Measurements from ENCODE around the gene RAB30. TPM values are rescaled to one million over a fixed set of nuclear protein-coding genes. Genes with fewer than 3 reads are reported as not detected.

RAB30 gene
- total RNA-seq, 2 experiments from 2014 or later: 11.9 to 14.3 TPM

DNA sequence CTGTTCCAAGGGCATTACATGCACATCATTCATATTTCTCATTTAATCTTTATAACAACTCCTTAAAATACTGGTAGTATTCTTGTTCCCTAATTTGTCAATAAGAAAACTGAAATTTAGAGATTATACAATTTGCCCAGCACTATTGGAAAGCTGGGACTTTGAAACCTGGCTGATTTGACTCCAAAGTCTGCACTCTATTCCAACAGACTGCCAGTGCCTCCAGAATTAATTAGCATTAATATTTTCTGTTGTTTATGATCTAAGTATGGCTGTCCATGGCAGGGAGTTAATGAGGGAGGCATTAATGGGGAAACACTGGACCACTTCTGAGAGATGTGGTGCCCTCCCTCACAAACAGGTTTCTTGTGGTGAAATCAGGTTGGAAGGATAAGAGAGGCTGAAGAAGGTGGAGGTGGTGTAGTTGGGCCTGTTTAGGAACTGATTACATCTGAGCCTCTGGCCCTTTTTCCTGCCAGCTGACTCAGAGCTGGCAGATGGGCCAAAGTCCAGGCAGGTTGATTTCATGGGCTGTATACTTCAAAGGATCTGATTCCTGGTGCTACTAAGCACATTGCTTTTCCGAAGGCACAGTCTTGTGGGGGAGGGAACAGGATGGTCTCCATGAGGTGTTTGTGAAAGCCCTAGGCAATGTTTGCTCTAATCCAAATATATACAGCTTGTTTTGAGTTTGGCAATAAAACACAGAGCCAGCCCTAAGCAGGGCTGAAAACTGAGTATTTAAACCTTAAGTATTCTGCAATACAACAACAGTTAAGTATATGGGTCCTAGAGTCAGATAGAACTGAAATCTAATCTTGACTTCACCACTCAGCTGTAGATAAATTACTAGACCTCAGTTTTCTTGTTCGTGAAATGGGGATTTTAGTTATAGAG is 21.0 kb upstream of the RAB30 start:
- no peaks in the 10 kb centered on the region for H3K9me3 Mint-ChIP-seq
- DNase-seq (no peak), ATAC-seq (ENCODE audit: low read depth) (no peak)
- POLR2A ChIA-PET: no interaction called here
- peaks cover 1% of the 10 kb centered on the region for H3K36me3 Mint-ChIP-seq
- no peak overlapping the region for H3K4me3 Mint-ChIP-seq
- H3K27ac Mint-ChIP-seq: no peak overlapping the region
- no peaks in the 10 kb centered on the region for H3K27me3 Mint-ChIP-seq
- peaks cover 2% of the 10 kb centered on the region for H3K4me1 Mint-ChIP-seq

DNA sequence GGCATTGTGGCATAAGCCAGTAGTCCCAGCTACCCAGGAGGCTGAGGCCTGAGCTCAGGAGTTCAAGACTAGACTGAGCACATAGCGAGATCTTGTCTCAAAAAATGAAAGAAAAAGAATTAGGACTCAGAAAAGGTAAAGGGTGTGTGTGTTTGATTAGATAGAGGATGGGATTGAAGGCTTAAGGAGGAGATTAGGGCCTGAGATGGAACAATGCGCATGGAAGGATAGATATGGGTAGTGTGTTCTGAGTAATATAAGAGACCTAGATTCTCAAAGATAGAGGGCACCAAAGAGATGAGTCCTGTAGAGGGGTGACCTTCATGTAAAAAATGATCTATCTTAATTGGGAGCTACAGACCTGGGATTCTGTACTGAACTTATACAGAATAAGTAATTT is 17.3 kb upstream of the RAB30 start:
- Mint-ChIP-seq H3K4me1 (peaks cover 2% of the 10 kb centered on the region), H3K4me3 (no peak overlapping the region), H3K27ac (no peak overlapping the region), H3K36me3 (no peaks in the 10 kb centered on the region), H3K27me3 (no peaks in the 10 kb centered on the region), H3K9me3 (no peaks in the 10 kb centered on the region)
- no peak for DNase-seq
- POLR2A ChIA-PET: no interaction called here
- ATAC-seq (ENCODE audit: low read depth): no peak

DNA sequence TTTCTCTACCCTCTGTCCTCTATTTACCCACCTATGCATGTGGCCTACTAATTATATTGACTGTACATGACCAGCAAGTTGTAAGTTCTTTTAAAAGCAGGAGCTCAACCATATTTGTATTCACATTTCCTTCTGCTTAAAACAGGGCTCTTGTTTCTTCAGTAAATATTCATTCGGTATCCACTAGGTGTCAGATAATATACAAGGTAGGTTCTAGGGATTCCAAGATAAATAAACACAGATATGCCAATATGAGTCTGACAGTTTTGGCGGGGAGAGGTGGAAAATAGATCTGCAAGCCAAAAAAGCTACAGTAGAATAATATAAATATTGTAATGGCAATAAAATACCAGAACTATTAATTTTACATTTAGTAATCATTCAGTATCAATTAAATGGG is 15.3 kb upstream of the RAB30 start:
- peaks cover 2% of the 10 kb centered on the region for H3K36me3 Mint-ChIP-seq
- no peaks in the 10 kb centered on the region for H3K9me3 Mint-ChIP-seq
- H3K27ac Mint-ChIP-seq: no peak overlapping the region
- peaks cover 2% of the 10 kb centered on the region for H3K4me1 Mint-ChIP-seq
- ATAC-seq (ENCODE audit: low read depth) (no peak), DNase-seq (no peak)
- H3K27me3 Mint-ChIP-seq: no peaks in the 10 kb centered on the region
- H3K4me3 Mint-ChIP-seq: no peak overlapping the region
- POLR2A ChIA-PET: interaction anchor here (1.5 to 2.0 kb wide), 2 partner anchors 11 to 69 kb away, joined by 3 to 5 read pairs; no protein-coding TSS in a partner anchor

DNA sequence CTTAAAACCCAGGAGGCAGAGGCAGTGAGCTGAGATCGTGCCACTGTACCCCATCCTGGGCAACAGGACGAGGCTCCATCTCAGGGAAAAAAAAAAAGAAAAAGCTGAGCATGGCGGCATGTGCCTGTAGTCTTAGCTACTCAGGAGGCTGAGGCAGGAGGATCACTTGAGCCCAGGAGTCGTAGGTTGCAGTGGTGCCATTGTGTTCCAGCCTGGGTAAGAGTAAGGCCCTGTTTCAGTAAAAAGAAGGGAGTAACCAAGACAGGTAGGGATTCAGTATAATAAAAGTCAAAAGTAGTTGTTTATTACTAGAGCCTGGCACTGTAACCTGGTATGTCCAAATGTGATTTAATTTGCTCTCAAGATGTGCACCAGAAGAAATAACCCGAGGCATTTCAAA is 8.1 kb upstream of the RAB30 start:
- no peak overlapping the region for H3K4me3 Mint-ChIP-seq
- ATAC-seq (ENCODE audit: low read depth) (no peak), DNase-seq (no peak)
- H3K9me3 Mint-ChIP-seq: no peaks in the 10 kb centered on the region
- H3K36me3 Mint-ChIP-seq: peaks cover 12% of the 10 kb centered on the region
- POLR2A ChIA-PET: interaction anchor here (1.0 to 1.5 kb wide), 2 partner anchors 17 to 77 kb away, joined by 3 to 4 read pairs; partner anchors contain the start of gene PCF11
- no peaks in the 10 kb centered on the region for H3K27me3 Mint-ChIP-seq
- H3K27ac Mint-ChIP-seq: no peak overlapping the region
- H3K4me1 Mint-ChIP-seq: peaks cover 4% of the 10 kb centered on the region

DNA sequence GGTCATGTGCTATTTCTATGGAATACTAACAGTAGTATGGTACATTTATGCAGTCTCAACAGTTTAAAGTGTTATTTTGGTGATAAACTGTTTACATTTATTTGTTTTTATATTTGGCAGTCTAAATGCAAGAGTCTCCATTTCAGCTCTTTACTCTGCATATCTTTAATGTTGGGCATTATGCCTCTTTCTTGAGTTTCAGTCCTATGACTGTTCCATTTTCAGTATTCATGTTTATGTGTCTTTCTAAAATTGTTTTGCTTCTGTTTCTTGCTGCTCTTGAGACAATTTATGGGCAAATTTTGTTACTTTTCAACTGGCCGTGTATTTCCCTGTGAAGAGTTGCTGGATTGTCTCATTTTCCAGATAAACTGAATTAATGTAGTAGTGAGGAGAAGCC is 6.6 kb upstream of the RAB30 start:
- Mint-ChIP-seq H3K4me3 (no peak overlapping the region), H3K27ac (no peak overlapping the region)
- POLR2A ChIA-PET: interaction anchor here (0.5 to 1.5 kb wide), 2 partner anchors 15 kb away, joined by 3 to 5 read pairs; no protein-coding TSS in a partner anchor

DNA sequence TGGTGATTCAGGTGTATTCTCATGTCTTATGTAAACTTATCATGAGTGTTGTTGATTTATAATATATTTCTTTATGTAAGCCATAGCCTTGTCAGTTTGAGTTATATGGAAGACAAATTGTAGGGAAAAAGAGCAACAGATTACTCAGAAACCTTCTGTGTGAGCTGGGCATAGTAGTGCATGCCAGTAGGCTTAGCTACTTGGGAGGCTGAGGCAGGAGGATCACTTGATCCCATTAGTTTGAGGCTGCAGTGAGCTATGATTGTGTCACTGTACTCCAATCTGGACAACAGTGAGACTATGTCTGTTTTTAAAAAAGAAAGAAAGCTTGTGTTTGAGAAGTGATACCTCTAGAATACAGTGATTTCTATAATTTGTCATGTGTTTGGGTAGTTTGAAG is 2.2 kb upstream of the RAB30 start:
- no peak for ATAC-seq (ENCODE audit: low read depth)
- POLR2A ChIA-PET: interaction anchor here (0.9 to 6.4 kb wide), 4 partner anchors 11 to 173 kb away, joined by 4 to 56 read pairs (median 5); partner anchors contain the start of genes PCF11 and PRCP
- no peak for DNase-seq
- no peak overlapping the region for H3K4me3 Mint-ChIP-seq
- H3K36me3 Mint-ChIP-seq: peaks cover 24% of the 10 kb centered on the region
- H3K27me3 Mint-ChIP-seq: no peaks in the 10 kb centered on the region
- H3K9me3 Mint-ChIP-seq: no peaks in the 10 kb centered on the region
- H3K27ac Mint-ChIP-seq: no peak overlapping the region
- H3K4me1 Mint-ChIP-seq: peaks cover 29% of the 10 kb centered on the region

More for the DNA sequence above, 6.6 kb upstream of the RAB30 start:
- Mint-ChIP-seq H3K4me1 (peaks cover 11% of the 10 kb centered on the region), H3K27me3 (no peaks in the 10 kb centered on the region), H3K36me3 (peaks cover 23% of the 10 kb centered on the region), H3K9me3 (no peaks in the 10 kb centered on the region)
- DNase-seq (no peak), ATAC-seq (ENCODE audit: low read depth) (no peak)

DNA sequence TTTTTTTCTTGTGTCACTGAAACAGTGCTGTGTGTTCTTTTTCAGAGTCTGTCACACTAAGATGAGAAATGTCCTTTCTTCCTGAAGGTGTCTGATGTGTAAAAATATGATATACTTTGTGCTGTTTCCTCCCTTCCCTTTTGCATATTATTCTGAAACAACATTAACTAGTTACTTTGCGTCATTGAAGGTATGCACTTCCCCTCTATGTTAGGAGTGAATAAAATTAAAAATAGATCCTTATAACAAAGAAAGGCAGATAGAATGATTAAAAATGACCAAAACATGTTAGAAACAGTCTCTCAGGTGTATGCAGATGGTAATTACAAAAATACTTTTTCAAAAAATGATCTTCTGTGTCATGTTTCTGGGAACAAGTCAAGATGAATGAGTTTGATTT is 1.6 kb upstream of the RAB30 start:
- POLR2A ChIA-PET: interaction anchor here (0.5 to 6.4 kb wide), 5 partner anchors 10 to 172 kb away, joined by 3 to 56 read pairs (median 4); partner anchors contain the start of genes PCF11 and PRCP
- no peak for DNase-seq
- H3K27me3 Mint-ChIP-seq: no peaks in the 10 kb centered on the region
- H3K9me3 Mint-ChIP-seq: no peaks in the 10 kb centered on the region
- H3K27ac Mint-ChIP-seq: no peak overlapping the region
- ATAC-seq (ENCODE audit: low read depth): no peak
- peaks cover 35% of the 10 kb centered on the region for H3K4me1 Mint-ChIP-seq
- H3K4me3 Mint-ChIP-seq: no peak overlapping the region
- H3K36me3 Mint-ChIP-seq: peaks cover 25% of the 10 kb centered on the region

DNA sequence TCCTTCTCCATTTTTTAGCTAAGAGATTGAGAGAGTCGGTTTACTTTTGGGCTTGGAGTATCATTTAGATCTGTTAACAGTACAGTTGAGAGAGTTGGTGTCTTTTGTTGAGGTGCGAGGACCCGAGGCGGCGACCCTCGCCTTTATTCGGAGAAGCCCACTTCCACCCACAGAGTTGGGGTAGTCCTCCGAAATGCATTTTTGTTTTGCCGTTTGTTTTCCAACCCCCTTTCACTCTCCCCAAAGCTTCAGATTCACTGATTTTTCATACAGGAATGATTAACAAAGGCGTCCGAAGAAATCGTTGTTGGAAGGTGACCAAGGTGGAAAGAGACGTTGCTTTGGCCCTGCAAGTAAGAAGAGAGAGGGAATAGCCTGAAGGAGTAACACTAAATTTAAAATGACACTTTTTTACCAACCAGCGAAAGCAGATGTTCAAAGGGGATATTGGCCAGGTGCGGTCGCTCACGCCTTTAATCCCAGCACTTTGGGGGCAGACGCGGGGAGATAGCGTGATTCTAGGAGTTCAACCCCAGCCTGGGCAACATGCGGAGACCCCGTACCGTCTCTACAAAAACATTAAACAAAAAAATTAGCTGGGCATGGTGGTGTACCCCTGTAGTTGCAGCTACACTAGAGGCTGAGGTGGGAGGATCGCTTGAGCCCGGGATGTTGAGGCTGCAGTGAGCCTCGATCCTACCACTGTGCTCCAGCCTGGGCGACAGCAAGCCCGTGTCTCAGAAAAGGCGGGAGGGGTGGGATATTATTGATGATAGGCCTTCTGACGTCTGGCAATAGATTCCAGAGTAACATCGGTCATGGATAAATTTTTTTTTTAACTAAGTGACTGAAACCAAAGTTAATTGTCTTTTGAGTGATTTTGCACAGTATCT is 899 bp upstream of the RAB30 start:
- DNase-seq: no peak
- Mint-ChIP-seq H3K4me3 (no peak overlapping the region), H3K4me1 (peaks cover 36% of the 10 kb centered on the region), H3K9me3 (no peaks in the 10 kb centered on the region), H3K27ac (no peak overlapping the region), H3K27me3 (no peaks in the 10 kb centered on the region), H3K36me3 (peaks cover 26% of the 10 kb centered on the region)
- POLR2A ChIA-PET: interaction anchor here (0.5 to 6.4 kb wide), 10 partner anchors 10 to 172 kb away, joined by 3 to 56 read pairs (median 5); partner anchors contain the start of genes PCF11 and PRCP
- ATAC-seq (ENCODE audit: low read depth): no peak

DNA sequence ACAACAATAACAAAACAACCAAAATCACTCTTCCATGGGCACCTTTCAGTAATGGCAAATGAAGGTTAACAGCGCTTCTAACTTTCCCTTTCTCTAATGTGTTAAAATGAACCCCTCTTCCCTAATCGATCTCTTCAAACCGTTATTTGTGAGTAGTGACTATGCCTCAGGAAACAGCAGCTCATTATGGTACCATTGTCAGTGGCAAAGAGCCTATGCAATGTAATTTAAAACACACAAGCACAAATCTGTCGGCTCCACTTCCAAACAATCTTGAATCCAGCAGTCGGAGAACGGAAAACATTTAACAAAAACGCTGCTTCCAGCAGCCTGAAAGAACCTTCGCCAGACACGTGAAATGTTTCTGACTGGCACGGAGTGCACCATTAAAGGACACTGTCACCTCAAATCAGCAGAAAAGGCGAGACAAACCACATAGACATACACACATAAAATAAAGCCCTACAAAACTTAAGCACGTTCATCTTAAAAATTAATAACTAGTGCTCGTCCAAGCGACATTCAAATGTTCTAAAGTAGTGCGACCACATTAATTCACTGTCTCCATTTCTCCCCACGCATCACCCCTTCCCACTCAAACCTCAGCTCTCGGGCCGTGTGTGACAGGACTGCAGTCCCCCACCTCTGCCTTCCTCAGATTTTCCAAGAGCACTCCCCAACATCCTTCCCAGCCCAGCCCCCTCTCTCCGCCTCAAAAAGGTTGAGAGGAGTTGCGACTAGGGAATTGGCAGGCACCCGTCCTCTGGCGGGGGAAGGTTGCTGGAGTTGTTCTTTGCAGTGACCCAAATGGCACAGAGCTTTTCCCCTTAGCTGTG is 748 bp downstream of the RAB30 start:
- POLR2A ChIA-PET: interaction anchor here (0.7 to 6.4 kb wide), 10 partner anchors 8 to 170 kb away, joined by 3 to 56 read pairs (median 4); partner anchors contain the start of genes DDIAS, PCF11 and PRCP

DNA sequence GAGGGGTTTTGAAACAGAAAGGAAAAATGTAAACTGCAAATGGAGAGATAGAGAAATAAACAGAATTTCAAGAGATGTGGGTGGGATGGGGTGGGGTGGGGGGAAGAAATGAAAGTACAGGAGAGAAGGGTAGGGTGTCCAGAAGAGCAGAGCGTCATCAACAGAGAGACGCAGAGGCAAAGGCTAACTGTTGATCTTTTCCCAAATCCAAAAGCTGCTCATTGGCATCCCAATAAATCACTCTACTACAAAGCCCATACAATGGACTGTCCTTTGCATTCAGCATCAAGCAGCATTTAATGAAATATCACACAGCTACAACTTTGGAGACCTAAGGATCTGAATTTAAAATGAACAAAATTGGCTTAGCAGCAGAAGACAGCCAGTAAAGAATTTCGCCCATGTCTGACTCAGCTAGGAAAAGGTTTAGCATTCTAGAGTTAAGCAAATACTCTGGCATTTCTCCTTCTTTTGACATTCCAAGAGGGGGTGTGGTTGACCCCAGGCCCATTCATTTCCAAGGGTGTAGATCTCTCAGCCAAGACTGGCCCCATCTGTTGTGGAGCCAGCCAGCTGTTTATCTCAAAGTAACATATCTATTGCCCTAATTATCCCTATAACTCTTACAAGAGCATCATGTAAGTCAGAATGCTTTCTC is 1.5 kb downstream of the RAB30 start:
- Mint-ChIP-seq H3K4me1 (peaks cover 34% of the 10 kb centered on the region), H3K27me3 (no peaks in the 10 kb centered on the region), H3K27ac (peak overlapping the region; percentile 47), H3K9me3 (no peaks in the 10 kb centered on the region), H3K36me3 (peaks cover 22% of the 10 kb centered on the region), H3K4me3 (no peak overlapping the region)
- no peak for DNase-seq
- ATAC-seq (ENCODE audit: low read depth): no peak
- POLR2A ChIA-PET: interaction anchor here (0.7 to 6.4 kb wide), 3 partner anchors 88 to 169 kb away, joined by 3 to 56 read pairs (median 5); partner anchors contain the start of genes DDIAS and PCF11

More for the DNA sequence above, 748 bp downstream of the RAB30 start:
- ATAC-seq (ENCODE audit: low read depth) (no peak), DNase-seq (peak; percentile 39)
- Mint-ChIP-seq H3K36me3 (peaks cover 22% of the 10 kb centered on the region), H3K4me3 (no peak overlapping the region), H3K9me3 (no peaks in the 10 kb centered on the region), H3K27ac (no peak overlapping the region), H3K4me1 (peaks cover 34% of the 10 kb centered on the region), H3K27me3 (no peaks in the 10 kb centered on the region)

DNA sequence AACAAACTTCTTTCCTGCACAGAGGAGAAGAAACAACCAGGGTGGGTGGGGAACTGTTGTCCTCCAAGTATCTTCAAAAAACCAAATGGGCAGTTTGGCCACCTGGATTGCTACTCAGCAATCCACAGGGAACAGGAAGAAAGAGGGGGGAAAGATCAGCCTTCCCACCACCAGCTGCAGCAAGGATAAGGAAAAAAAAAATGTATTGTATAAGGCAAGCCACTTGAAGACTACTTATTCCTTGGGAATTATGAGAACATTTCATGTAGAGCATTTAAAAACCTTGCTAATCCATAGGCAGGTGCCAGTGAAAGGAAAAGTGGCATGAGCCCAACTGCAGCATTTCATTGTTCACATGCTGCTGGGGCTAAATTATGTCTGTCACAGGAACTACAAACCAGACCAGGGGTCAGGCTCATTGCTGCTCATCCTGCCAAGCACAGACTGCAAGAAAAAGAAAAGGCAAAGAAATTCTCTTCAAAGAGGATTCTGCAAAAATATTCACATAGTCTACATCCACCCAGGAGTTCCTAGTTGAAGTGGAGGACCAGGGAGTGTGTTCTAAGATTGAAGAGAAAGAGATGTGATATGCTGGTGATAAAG is 2.2 kb downstream of the RAB30 start:
- POLR2A ChIA-PET: interaction anchor here (1.1 to 6.4 kb wide), 2 partner anchors 88 to 168 kb away, joined by 5 to 56 read pairs; partner anchors contain the start of genes DDIAS and PCF11
- peaks cover 32% of the 10 kb centered on the region for H3K4me1 Mint-ChIP-seq
- ATAC-seq (ENCODE audit: low read depth) (no peak), DNase-seq (no peak)
- H3K27ac Mint-ChIP-seq: peak overlapping the region; percentile 47
- no peaks in the 10 kb centered on the region for H3K27me3 Mint-ChIP-seq
- H3K9me3 Mint-ChIP-seq: no peaks in the 10 kb centered on the region
- no peak overlapping the region for H3K4me3 Mint-ChIP-seq
- H3K36me3 Mint-ChIP-seq: peaks cover 16% of the 10 kb centered on the region
